ENCODE measurements around the gene RELL1.
"Not testable (repeated sequence)": the region's sequence is repeated elsewhere in the genome, so short reads cannot be mapped to it uniquely, and the experiment has no call there.

The RELL1 gene

DNA sequence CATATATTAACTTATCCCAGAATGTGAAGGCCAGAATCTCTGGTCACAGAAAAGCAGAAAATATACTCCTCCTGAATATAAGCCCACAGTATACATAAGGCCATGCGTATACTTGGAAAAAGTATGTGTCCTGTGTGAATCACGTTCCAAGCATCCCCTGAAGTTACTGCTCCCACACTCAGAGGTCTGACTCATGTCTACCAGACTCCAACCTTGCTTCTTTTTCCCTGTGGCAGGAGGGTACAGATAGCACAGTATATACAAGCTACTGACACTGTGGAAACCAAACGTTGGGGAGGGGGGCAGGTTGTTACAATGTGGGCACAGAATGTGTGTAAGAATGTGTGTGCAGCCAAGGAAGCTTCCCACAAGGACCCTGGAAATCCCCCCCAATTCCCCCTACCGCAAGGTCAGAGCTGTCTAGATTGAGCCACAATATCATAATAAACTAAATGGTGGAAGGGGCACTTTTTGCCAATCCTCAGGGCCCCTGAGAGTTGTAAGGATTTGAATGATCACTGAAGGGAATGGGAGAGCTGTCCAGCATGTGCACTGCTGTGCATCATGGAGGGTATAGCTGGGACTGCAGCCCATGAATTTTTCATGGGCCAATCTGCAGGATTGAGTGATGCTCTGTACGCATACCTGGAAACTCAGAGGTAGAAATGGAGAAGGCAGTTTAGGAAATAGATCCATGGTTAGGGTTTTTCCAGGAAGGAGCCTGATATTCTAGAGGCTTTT, 7.4 kb upstream of the RELL1 start:
- in situ Hi-C loops (cut with MboI; ENCODE audit: low sequenced_read_pairs) = no loop called here

DNA sequence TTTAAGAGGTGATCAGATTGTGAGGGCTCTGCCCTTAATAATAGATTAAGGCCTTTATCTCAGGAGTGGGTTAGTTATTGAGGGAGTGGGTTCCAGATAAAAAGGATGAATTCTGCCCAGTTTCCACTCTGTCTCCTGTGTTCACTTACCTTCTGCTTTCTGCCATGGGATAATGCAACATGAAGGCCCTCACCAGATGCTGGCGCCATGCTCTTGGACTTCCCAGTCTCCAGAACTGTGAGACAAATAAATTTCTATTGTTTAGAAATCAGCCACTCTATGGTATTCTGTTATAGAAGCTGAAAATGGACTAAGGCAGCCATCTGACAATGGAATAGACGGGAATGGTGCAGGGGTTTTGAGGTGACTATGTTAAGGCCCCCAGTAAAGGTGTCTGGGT, 6.9 kb upstream of the RELL1 start:
- in situ Hi-C loops (cut with MboI; ENCODE audit: low sequenced_read_pairs) = no loop called here

DNA sequence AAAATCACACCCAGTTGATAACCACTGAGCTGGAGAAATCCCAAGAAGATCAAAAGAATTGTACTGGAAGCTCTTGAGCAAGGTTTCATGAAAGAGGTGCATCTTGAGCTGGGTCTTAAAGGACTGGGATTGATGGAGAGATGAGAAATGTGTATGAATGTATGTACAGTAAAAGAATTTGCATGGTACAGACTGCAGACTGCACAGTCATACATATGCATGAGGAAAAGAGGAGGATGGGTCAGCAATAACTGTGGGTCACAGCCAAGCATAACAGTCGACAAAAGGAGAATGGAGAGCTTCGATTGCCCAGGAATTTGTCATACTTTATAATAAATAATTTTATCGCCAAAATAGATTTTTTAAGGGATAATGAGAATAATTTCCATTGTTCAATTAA, 4.8 kb upstream of the RELL1 start:
- in situ Hi-C loops (cut with MboI; ENCODE audit: low sequenced_read_pairs) = no loop called here

DNA sequence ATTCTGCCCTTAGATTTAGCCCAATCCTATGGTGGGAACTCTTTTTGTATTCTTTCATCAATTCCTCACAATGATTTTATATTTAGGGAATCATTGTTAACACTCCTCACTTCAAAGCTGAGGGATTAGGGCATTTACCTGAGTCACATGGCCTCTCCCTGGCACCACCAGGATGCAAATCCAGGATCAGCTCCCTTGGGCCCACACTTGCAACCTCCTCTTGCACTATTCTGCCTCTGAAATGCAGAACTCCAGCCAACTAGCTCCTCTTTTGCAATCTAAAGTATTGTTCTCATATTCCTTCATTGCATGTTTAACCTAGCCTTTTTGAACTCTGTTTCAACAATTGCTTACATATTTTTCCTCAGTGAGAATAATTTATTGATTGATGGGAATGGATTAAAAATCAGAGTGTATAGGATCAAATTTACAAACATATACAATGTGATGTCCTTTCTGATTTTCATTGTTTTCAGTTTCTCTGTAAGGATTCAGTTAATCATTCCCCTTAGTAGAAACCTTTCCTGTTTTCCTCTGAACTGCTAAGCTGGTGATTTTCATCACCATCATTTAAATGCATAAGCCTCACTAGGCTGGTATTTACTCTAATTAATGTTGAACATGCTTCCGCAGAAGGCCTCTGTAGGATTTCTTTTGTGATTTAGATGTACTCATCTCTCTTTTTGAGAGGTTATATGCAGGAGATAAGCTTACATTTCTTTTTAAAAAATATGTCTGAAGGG, 3.3 kb upstream of the RELL1 start:
- in situ Hi-C loops (cut with MboI; ENCODE audit: low sequenced_read_pairs) = no loop called here

DNA sequence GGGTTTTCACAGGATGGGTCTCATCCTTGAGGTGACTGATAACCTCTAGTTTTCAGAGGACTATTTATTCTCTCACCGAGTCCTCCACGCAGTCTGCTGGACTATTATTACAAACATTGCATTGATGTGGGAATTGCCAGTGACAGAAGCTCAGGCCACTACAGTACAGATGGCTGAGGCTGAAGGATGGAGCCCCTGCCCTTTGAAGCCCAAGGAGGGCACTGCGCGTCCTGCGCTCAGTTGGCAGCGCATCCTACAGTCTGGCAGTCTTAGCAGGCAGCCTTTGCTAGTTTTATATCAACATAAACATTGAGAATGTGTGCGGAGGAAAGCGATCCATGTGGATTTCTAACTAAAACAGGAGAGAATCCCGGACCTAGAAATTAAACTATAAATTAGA, 1.5 kb upstream of the RELL1 start:
- in situ Hi-C loops (cut with MboI; ENCODE audit: low sequenced_read_pairs) = no loop called here

DNA sequence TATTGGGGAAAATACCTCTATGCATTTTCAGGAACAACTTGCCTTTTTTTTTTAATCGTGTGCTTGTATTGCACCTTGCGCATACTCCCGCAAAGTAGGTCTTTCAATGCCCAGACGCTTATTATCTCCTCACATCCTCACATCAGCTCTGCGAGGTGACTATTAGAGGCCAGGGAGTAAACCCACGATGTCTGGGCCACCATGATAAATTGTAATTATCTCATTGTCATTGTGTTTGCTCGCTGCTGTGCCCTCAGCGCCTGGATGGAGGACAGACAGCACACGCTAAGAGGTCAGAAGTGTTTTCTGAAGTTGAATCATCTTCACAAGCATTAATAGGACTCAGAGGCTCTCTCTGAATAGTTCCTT, 1.0 kb upstream of the RELL1 start:
- in situ Hi-C loops (cut with MboI; ENCODE audit: low sequenced_read_pairs) = no loop called here

DNA sequence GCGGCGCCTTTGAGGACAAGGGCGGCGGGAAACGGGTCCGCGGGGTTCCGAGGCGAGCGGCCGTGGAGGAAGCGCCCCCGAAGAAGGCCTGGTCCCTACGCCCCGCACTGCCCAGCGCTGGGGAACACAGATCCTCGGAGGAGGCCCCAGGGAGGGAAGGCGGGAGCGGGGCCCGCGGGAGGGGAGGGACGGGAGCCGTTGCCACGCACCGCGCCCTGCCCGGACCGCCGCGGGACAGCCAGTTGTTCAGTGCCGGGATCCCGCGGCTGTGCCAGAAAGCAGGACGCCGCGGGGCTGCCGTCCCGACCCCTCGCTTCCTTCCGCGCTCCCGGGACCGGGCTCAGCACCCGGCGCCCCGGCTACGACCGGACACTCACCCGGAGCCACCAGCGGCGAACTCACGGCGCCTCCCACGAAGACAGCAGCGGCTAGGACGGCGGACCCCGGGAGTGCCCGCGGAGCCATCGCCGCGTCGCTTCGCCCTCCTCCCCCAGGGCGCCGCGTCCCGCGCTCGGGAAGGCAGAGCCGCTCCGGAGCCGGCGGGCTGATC, 278 bp downstream of the RELL1 start:
- in situ Hi-C loops (cut with MboI; ENCODE audit: low sequenced_read_pairs) = no loop called here

DNA sequence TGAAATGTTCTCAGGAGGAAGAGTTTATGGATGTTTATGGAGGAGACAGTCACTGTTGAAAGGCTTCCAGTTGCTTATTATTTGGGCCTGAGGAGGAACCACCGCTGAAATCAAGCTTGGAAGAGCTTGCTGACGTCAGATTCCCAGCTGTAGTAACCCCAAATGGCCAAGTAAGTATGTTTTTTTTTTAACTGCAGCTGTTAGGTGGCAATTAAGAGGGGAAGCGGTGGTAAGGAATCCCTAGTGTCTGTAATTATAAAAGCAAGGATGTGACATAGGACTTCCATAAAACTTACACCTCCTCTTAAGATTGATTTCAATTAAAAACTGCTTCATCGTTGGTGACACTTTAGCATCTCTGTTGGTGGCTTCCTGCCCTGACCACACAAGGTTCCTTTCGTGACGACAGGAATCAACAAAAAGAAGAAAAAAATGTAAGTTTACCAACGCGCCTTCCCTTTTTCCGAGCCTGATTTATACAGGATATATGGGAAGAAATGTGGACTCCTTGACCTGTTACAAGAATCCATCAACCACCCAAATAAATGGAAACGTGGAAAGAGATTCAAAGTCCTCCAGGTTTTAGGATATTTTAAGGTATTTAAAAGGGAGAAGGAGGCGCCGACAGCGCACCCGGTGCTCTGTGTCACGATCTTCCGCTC, 884 bp downstream of the RELL1 start:
- in situ Hi-C loops (cut with MboI; ENCODE audit: low sequenced_read_pairs) = no loop called here

DNA sequence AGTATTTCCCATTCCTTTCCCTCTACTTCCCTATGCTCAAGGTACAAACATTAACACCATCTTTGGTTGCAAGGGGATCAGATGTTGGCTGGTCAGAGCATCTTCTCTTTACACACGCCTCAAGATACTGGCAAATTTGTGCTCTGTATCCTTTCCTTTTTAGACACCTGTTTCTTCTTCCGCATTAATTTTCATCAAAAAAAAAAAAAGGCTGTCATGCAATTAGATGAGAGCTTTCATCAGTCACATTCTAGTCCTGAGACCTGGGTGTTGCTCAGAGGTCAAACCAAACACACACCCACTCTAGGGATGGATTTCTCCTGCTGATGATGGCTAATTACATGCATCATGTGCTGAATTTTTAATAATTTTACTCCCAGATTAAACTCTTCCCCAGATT, 2.0 kb downstream of the RELL1 start:
- in situ Hi-C loops (cut with MboI; ENCODE audit: low sequenced_read_pairs) = no loop called here

DNA sequence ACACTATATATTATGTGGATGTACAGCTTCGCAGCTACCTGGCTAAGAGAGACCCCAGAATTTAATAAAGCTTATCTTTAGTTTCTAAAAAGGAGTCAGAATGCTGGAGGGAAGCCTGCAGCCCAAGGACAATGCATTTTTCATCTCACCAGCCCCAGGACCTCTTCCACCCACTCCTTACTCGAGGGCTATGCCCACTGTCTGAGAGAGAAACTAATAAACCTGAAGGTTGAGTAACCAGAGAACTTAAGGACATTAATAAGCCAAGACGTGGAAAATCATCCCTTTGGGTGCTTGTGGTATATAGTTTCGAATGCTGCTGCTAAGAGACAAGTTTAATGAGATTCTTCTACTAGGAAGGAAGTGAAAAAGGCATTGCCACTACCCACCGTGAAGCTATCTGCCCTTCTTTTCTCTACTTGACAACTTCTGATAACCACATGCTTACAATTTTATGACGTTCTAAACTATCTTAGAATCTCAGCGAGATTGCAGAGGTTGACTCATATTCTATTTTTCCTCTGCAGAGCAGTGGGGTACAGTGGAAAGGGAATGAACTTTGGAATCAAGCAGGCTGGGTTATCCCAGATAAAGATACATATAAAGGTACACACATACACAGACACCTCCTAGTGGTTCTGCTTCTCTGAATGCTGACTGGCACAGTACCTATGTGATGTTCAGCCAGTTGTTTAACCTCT, 3.3 kb downstream of the RELL1 start:
- in situ Hi-C loops (cut with MboI; ENCODE audit: low sequenced_read_pairs) = no loop called here

DNA sequence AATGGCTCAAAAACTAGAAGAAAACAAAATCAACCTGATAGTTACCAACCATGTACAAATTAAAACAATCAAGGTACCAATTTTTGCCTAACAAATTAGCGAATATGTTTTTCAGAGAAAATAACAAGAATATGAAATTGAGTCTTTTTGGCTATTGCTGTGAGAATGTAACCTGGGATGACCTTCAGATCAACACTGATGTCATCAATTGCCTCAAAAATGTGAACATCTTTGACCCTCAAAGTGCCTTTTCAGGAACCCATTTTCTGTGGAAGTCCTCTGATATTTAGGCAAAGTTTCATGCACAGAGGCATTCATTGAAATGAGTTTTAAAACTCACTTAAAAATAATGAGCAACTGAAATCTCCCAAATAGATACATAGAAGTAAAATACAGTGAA, 6.1 kb downstream of the RELL1 start:
- in situ Hi-C loops (cut with MboI; ENCODE audit: low sequenced_read_pairs) = no loop called here

DNA sequence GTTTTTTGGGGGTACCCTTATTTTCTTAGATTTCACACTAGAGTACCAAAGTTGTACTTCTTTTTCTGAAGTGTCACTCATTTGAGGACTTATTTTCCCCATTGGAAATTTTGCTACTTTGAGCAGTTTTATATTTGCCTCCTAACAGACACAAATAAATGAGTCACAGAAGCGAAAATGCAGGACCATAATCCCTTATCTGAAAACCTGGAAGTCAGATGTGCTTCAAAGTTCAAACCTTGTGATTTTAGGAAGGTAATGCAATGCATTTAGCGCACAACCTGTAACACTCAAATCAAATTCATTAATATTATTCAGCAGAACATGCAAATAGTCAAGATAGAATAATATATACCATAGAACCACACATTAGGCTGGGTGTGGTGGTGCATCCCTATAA, 6.9 kb downstream of the RELL1 start:
- in situ Hi-C loops (cut with MboI; ENCODE audit: low sequenced_read_pairs) = no loop called here

DNA sequence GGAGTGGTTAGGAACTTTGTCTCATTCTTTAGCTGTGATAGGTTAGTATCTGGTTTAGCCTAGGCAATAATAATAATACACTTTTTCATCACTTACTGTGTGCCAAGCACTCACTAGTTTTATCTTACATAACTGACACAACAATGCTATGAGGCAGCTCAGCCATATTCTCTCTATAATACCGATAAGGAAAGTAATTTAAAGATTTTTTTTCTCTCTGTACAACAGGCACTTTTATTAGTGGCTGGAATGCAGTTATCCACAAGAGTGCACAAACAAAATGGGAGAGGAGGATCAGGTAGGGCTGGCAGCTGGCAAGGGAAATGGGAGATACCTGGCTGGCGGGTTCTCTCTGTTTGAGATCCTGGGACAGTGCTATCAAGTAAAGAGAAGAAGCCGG, 7.6 kb downstream of the RELL1 start:
- in situ Hi-C loops (cut with MboI; ENCODE audit: low sequenced_read_pairs) = no loop called here

DNA sequence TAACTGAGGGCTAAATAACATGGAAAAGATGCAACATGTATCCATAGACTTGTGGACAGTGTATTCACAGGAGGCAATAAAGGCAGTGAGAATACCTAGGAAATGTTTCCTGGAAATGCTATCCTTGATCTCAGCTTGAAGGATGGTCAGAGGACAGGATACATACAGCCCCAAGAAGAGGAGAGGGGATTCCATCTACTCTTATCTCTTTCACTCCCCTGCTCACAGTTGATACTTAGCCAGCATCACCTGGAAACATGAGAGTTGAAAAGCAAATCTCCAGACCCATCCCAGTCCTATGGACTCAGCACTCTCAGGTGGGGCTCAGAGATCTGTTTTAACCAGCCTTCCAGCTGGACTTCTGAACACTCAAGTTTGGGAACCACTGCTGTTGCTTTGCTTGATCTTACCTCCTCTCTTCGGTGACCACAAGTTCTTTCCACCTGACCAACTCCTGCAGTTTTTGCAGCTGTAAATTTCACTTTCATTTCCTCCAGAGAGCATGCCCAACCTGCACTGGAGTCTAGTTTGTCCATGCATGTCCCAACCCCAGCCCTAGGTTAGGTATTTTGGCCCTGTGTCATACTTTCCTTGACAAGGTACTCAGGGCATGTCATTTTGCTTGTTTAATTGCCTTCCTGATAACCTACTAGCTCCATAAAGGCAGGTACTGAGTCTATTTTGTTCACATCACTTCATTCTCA, 10.4 kb downstream of the RELL1 start:
- in situ Hi-C loops (cut with MboI; ENCODE audit: low sequenced_read_pairs) = no loop called here

DNA sequence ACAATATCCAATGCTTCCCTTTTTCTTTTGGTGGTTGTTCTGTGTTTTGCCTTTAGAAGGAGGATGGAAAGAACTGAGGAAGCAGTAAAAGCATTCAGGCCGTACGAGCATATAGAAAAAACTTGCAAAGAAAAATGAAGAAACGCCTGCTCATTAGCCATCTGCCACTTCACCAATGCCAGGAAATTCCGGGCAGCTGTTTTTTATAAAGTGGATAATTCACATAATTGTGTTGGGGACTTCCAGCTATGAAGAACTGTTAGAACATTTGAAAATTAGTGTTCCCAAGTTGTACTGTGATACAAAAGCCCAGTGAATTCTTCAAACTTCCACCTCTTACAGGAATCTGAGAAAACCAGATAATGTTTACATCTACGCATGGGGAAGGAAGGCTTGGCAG, 11.7 kb downstream of the RELL1 start:
- in situ Hi-C loops (cut with MboI; ENCODE audit: low sequenced_read_pairs) = no loop called here

DNA sequence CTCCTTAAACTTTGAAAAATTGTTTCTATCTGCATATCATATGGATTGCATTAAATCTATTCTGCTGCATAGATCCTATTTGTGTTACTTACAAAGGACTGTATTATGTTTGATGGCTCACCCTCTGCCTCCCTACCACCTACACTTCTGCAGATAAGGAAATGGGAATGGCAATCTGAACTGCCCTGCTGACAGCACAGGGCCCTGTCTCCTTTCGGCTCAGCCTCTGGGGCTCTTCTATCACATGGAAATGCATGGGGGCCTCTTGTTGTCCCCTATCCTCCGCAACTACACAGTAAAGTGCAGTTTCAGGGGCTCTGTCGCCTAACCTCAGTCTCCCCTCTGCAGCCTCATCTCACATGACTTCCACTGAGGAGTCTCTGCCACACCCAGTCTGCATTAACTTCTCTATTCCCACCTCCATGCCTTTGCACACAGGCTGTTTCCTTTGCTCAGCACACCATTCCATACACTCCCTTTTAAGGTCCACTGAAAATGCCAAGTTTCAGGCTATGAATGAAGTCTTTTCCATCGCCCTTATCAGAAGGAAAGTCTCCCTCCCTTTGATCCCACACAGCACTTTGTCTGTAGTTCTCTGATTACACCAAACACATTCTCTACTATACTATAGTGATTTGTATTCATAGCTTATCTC, 12.5 kb downstream of the RELL1 start:
- in situ Hi-C loops (cut with MboI; ENCODE audit: low sequenced_read_pairs) = no loop called here

DNA sequence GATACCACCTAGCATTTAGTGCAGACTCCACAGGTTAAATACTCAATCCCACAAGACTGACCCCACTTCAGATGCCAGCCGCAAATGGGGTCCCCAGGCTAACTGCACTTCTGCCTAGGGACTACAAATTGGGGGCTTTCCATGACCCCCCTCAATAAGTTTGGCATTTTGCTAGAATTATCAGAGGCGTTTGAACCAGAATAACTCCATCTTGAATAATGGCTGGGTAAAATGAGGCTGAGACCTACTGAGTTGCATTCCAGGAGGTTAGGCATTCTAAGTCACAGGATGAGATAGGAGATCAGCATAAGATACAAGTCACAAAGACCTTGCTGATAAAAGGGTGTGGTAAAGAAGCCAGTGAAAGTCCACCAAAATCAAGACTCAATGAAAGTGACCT, 15.1 kb downstream of the RELL1 start:
- in situ Hi-C loops (cut with MboI; ENCODE audit: low sequenced_read_pairs) = no loop called here

DNA sequence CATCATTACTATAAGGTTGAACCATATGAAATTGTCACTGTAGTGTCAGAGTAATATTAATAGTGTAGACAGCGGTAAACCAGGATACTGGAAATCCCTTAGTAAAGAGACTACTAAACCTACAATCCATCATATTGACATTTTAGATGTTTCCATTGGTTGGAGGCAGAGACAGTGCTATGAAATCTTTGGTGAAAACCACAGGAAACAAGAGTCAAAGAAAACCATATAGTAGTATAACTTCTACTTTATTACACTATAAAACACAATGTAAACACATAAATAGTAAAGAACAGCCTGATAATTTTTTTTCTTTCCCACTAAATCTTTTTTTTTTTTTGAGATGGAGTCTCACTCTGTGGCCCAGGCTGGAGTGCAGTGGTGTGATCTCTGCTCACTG, 15.9 kb downstream of the RELL1 start:
- in situ Hi-C loops (cut with MboI; ENCODE audit: low sequenced_read_pairs) = no loop called here

DNA sequence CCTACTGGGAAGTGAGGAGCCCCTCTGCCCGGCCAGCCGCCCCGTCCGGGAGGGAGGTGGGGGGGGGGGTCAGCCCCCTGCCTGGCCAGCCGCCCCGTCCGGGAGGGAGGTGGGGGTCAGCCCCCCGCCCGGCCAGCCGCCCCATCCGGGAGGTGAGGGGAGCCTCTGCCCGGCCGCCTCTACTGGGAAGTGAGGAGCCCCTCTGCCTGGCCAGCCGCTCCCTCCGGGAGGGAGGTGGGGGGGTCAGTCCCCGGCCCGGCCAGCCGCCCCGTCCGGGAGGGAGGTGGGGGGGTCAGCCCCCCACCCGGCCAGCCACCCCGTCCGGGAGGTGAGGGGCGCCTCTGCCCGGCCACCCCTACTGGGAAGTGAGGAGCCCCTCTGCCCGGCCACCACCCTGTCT, 17.1 kb downstream of the RELL1 start:
- in situ Hi-C loops (cut with MboI; ENCODE audit: low sequenced_read_pairs) = not testable (repeated sequence)

Measured in HL-60/S4 (cell line).